ENCODE data around the gene KLK12. TPM values are rescaled to one million over a fixed set of nuclear protein-coding genes. Genes with fewer than 3 reads are reported as not detected.
"Not testable (repeated sequence)": the region's sequence is repeated elsewhere in the genome, so short reads cannot be mapped to it uniquely, and the experiment has no call there.

Gene KLK12
- total RNA-seq, 2 donors from 2014 or later = not detected

- ATAC-seq (no peak), DNase-seq (no peak)
- intact Hi-C loops (cut with DNase I) = no loop called here
Measured at GRCh38 chr19:51000981-51001380, 33.8 kb downstream of the KLK12 start.

GRCh38 chr19:51000426-51000825 lies 34.4 kb downstream of the KLK12 start:
- ATAC-seq = no peak
- intact Hi-C loops (cut with DNase I) = no loop called here
- no peak for DNase-seq

DNA sequence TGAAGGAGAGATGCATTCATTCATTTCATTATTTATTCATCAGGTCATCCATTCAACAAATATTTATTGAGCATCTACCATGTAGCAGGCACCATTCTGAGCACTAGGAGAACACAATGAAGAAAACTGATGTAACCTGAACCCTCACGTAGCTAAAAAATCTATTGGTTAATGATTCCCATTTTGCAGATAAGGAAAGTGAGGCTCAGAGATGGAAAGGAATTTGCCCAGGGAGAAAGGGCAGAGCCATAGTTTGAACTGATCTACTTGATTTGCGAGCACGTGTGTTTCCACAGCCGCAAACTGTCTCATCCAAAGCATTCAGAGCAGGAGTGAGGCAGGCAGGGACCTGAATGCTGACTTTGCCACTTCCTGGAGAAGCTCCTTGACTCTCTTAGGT lies 36.1 kb downstream of the KLK12 start:
- ATAC-seq = no peak
- intact Hi-C loops (cut with DNase I) = no loop called here

DNA sequence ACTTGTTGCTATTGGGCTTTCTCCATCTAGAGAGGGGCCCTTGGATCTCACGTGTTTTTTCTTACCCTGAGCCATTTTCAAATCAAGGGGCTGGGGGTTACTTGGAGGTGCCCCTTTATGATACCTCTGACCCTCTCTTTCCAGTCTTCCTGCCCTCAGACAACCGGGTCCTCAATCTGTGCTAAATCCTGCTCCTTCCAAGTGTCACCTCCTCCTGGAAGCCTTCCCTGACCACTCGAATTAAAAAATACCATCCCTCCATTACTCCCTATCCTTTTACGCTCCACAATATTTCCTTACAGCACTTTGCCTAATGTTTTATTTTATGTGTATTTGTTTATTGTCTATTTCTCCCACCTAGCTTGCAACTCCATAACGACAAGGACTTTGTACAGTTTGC lies 36.7 kb downstream of the KLK12 start:
- ATAC-seq = no peak
- intact Hi-C loops (cut with DNase I) = no loop called here
- DNase-seq = no peak

More for the DNA sequence above, 36.1 kb downstream of the KLK12 start:
- no peak for DNase-seq

- ATAC-seq (no peak), DNase-seq (no peak)
- intact Hi-C loops (cut with DNase I) = no loop called here
Measured at GRCh38 chr19:50994129-50994528, 40.7 kb downstream of the KLK12 start.

DNA sequence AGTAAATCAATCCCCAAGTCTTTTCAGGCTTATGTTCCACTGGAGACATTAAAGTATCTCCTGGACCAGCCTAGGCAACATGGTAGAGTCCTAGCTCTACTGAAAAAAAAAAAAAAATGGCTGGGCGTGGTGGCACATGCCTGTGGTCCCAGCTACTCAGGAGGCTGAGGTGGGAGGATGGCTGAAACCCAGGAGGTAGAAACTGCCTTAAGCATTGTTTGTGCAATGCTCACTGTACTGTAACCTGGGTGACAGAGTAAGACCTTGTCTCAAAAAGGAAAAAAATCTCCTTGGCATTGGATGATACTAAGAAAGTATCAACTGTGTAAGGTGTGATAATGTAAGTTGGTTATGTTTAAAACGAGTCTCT lies 42.2 kb downstream of the KLK12 start:
- no peak for DNase-seq
- intact Hi-C loops (cut with DNase I) = no loop called here
- ATAC-seq = no peak

- DNase-seq; ATAC-seq; intact Hi-C loops (cut with DNase I): not testable (repeated sequence)
Measured at GRCh38 chr19:50984416-50984815, 50.4 kb downstream of the KLK12 start.

DNA sequence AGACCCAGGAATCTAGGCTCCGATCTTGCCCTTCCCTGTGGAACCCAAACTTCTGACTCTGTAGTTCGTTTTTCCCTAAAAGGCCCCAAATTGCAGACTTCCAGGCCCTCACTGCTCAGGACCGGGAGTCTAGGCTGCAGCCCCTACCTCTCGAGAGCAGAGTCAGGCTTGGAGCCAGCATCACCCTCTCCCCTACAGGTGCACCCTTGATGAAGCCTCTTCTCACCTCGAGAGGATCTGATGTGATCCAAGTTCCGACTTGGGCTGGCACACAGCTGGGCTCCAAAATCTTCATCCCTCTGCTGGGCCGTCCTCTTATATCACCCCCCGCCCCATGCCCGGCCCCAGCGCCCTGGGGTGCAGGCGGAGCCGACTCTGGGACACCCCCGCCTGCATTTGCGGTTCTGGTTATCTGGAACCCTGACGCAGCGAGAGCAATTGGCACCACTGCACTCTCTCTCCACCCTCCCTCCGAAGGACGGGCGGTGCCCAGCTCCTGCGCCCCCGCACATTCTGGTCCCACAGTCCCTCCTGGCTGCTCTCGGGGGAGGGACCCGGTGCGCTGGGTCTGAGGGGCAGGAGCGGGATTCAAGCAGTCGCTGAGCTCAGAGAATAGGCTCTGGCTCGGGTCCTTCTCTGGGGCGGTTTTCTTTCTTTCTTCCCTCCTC lies 51.0 kb downstream of the KLK12 start, which contains the start of gene KLK7:
TSS of gene KLK7 (minus strand) at position 293 of the 668 bp plus-strand sequence. CDS start 1,518 bp downstream, outside the sequence.
- peak in 1 of 2 donors; percentile 69 for ATAC-seq
- no peak for DNase-seq
- intact Hi-C loops (cut with DNase I) = no loop called here

GRCh38 chr19:50982186-50982585 lies 52.6 kb downstream of the KLK12 start:
- ATAC-seq (no peak), DNase-seq (no peak)
- intact Hi-C loops (cut with DNase I) = no loop called here

DNA sequence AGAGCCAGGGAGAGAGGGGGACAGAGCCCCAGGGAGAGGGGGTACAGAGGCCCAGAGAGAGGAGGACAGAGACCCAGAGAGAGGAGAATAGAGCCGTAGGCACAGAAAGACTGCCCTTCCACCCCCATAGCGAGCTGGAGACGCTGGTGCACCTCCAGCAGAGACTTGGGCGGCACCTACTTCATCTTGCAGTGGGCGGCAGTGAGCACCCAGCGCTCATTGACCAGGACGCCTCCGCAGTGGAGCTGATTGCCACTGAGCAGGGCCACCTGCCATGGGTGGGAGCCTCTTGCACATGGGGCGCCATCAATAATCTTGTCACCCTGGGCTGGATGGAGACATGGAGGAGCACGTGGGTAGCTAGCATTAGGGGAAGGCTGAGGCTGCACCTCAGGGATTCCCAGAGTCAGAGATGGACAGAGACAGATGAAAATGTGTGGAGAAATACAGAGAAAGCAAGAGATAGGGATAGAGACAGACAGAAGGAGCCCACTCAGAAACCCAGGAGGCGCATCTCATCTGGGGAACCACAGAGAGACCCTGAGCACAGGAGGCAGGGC lies 53.1 kb downstream of the KLK12 start:
- intact Hi-C loops (cut with DNase I) = no loop called here
- ATAC-seq = no peak
- DNase-seq = no peak

GRCh38 chr19:50980208-50980607 lies 54.6 kb downstream of the KLK12 start:
- ATAC-seq = no peak
- DNase-seq = no peak
- intact Hi-C loops (cut with DNase I) = no loop called here

DNA sequence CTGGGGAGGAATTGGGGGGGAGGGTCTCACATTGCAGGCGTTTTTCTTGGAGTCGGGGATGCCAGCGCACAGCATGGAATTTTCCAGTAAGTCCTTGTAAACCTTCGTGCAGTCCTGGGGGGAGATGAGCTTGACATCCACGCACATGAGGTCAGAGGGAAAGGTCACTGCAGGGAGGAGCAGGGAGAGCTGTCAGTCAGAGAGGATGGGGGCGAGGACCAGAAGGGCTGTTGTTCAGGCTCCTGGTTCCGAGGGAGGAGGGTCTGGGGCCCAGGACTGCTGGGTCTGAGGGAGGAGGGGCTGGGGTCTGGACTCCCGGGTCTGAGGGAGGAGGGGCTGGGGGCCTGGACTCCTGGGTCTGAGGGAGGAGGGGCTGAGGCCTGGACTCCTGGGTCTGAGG lies 55.0 kb downstream of the KLK12 start:
- intact Hi-C loops (cut with DNase I) = no loop called here
- DNase-seq (no peak), ATAC-seq (no peak)

Other genes with a start within 250 kb of the KLK12 start
- not detected for gene ACP4, start 244.6 kb downstream of the KLK12 start, total RNA-seq
- gene KLK1, start 211.2 kb downstream of the KLK12 start, total RNA-seq = under 1 TPM in 1 of 2 donors, not detected in 1; 0.27 TPM
- not detected for gene KLK15, start 201.4 kb downstream of the KLK12 start, total RNA-seq
- not detected for gene KLK3, start 180.1 kb downstream of the KLK12 start, total RNA-seq
- gene KLK2, start 161.6 kb downstream of the KLK12 start, total RNA-seq = not detected
- not detected for gene KLK4, start 123.6 kb downstream of the KLK12 start, total RNA-seq
- gene KLK5, start 82.0 kb downstream of the KLK12 start, total RNA-seq = under 1 TPM in 1 of 2 donors, not detected in 1; 0.42 TPM
- not detected for gene KLK6, start 65.4 kb downstream of the KLK12 start, total RNA-seq
- under 1 TPM in 1 of 2 donors, not detected in 1; 0.16 TPM for gene KLK7, start 51.1 kb downstream of the KLK12 start, total RNA-seq
- under 1 TPM in 1 of 2 donors, not detected in 1; 0.53 TPM for gene KLK8, start 33.4 kb downstream of the KLK12 start, total RNA-seq
- under 1 TPM; 0.26 to 0.32 TPM for gene KLK10, start 15.3 kb downstream of the KLK12 start, total RNA-seq
- 1 to 10 TPM; 1.7 to 2.6 TPM for gene KLK11, start 8.4 kb downstream of the KLK12 start, total RNA-seq
- gene KLK13, start 30.1 kb upstream of the KLK12 start, total RNA-seq = under 1 TPM in 1 of 2 donors, not detected in 1; 0.65 TPM
- gene KLK14, start 47.9 kb upstream of the KLK12 start, total RNA-seq = under 1 TPM; 0.21 to 0.31 TPM
- 1 to 10 TPM; 5.3 to 6.0 TPM for gene CTU1, start 73.4 kb upstream of the KLK12 start, total RNA-seq
- gene SIGLEC9, start 89.9 kb upstream of the KLK12 start, total RNA-seq = 1 to 10 TPM; 5.1 to 6.6 TPM
- gene SIGLEC7, start 107.3 kb upstream of the KLK12 start, total RNA-seq = 1 to 10 TPM; 1.6 to 2.2 TPM
- gene CD33, start 190.1 kb upstream of the KLK12 start, total RNA-seq = 10 to 100 TPM in 1 of 2 donors, 1 to 10 TPM in 1; 3.2 to 11.4 TPM
- gene SIGLECL1, start 216.1 kb upstream of the KLK12 start, total RNA-seq = not detected